ENCODE data around the gene PMPCB. TPM values are rescaled to one million over a fixed set of nuclear protein-coding genes. Genes with fewer than 3 reads are reported as not detected.

Gene PMPCB
- total and polyA plus RNA-seq, 2 donors from 2014 or later = 65.8 to 85.3 TPM

- FAIRE-seq (no peak), DNase-seq (peak in 3 of 5 donors; percentile 47 to 60 (median 55))
- peak overlapping the region; percentile 51 to 56 for H3K27ac ChIP-seq (ENCODE audit: low read depth in 2 of 2, low read length in 2 of 2)
- no peaks in the 10 kb centered on the region for H3K9me3 ChIP-seq (ENCODE audit: control insufficient read depth in 2 of 3, insufficient read depth in 1 of 3, low read length in 3 of 3)
- intact Hi-C loops (cut with DNase I) = no loop called here
- peaks cover 3 to 18% (median 8%) of the 10 kb centered on the region in 3 donors for H3K4me1 ChIP-seq (ENCODE audit: control insufficient read depth in 2 of 3, insufficient read depth in 2 of 3, low read depth in 1 of 3, low read length in 3 of 3)
- no peaks in the 10 kb centered on the region for H3K27me3 ChIP-seq (ENCODE audit: control insufficient read depth, insufficient read depth, low read length)
- H3K4me3 ChIP-seq (ENCODE audit: low read length in 3 of 3) = peak overlapping the region; percentile 91 to 94 (median 94)
- peak overlapping the region; percentile 81 to 91 (median 81) for H3K9ac ChIP-seq (ENCODE audit: low read length in 3 of 3)
- H3K36me3 ChIP-seq (ENCODE audit: control insufficient read depth in 2 of 3, insufficient read depth in 3 of 3, low read length in 3 of 3) = peaks cover 0 to 8% (median 5%) of the 10 kb centered on the region in 3 donors
- no peak for TF ChIP-seq CTCF (IDR thresholded peaks at IDR 0.05; ENCODE audit: borderline replicate concordance, extremely low read depth, insufficient read depth)
These were observed 46.7 kb downstream of the PMPCB start for GRCh38 chr7:103343758-103344452.

- intact Hi-C loops (cut with DNase I) = no loop called here
- Histone ChIP-seq H3K36me3 (ENCODE audit: control insufficient read depth in 2 of 3, insufficient read depth in 3 of 3, low read length in 3 of 3) (peaks cover 0 to 8% (median 5%) of the 10 kb centered on the region in 3 donors), H3K9me3 (ENCODE audit: control insufficient read depth in 2 of 3, insufficient read depth in 1 of 3, low read length in 3 of 3) (no peaks in the 10 kb centered on the region), H3K4me1 (ENCODE audit: control insufficient read depth in 2 of 3, insufficient read depth in 2 of 3, low read depth in 1 of 3, low read length in 3 of 3) (peaks cover 3 to 19% (median 8%) of the 10 kb centered on the region in 3 donors), H3K27me3 (ENCODE audit: control insufficient read depth, insufficient read depth, low read length) (no peaks in the 10 kb centered on the region), H3K4me3 (ENCODE audit: low read length in 3 of 3) (peak within 1 kb of the TSS; percentile 91 to 94 (median 94)), H3K9ac (ENCODE audit: low read length in 3 of 3) (peak within 1 kb of the TSS; percentile 81 to 91 (median 81)), H3K27ac (ENCODE audit: low read depth in 2 of 2, low read length in 2 of 2) (peak within 1 kb of the TSS; percentile 51 to 56)
- FAIRE-seq (no peak), DNase-seq (peak; percentile 88 to 97 (median 94))
- TF ChIP-seq CTCF (IDR thresholded peaks at IDR 0.05; ENCODE audit: borderline replicate concordance, extremely low read depth, insufficient read depth) = no peak
These were observed 47.4 kb downstream of the PMPCB start, which contains the start of gene DNAJC2 for GRCh38 chr7:103344453-103345149. DNAJC2 (minus strand) TSS chr7:103344767; CDS start chr7:103344622, 145 bp downstream.

GRCh38 chr7:103346396-103346795, 49.2 kb downstream of the PMPCB start:
- FAIRE-seq = no peak
- peaks cover 3 to 23% (median 8%) of the 10 kb centered on the region in 3 donors for H3K4me1 ChIP-seq (ENCODE audit: control insufficient read depth in 2 of 3, insufficient read depth in 2 of 3, low read depth in 1 of 3, low read length in 3 of 3)
- intact Hi-C loops (cut with DNase I) = no loop called here

More at GRCh38 chr7:103346396-103346795, 49.2 kb downstream of the PMPCB start:
- no peak overlapping the region for H3K27ac ChIP-seq (ENCODE audit: low read depth in 2 of 2, low read length in 2 of 2)
- no peak for TF ChIP-seq CTCF (IDR thresholded peaks at IDR 0.05; ENCODE audit: borderline replicate concordance, extremely low read depth, insufficient read depth)
- no peak for DNase-seq
- H3K9me3 ChIP-seq (ENCODE audit: control insufficient read depth in 2 of 3, insufficient read depth in 1 of 3, low read length in 3 of 3) = no peaks in the 10 kb centered on the region
- H3K9ac ChIP-seq (ENCODE audit: low read length in 3 of 3) = no peak overlapping the region
- no peaks in the 10 kb centered on the region for H3K36me3 ChIP-seq (ENCODE audit: control insufficient read depth in 2 of 3, insufficient read depth in 3 of 3, low read length in 3 of 3)
- no peak overlapping the region for H3K4me3 ChIP-seq (ENCODE audit: low read length in 3 of 3)
- no peaks in the 10 kb centered on the region for H3K27me3 ChIP-seq (ENCODE audit: control insufficient read depth, insufficient read depth, low read length)
